Hematopoietic multipotent progenitor cell treated with erythropoietin and hydrocortisone succinate and interleukin-3 and kit ligand, for 8 days (in vitro differentiated cells): ENCODE results near the gene SCAP.
"Not testable (repeated sequence)": the region's sequence is repeated elsewhere in the genome, so short reads cannot be mapped to it uniquely, and the experiment has no call there.

Experiments
- DNase-seq: peaks from one replicate; pipeline ENCODE4 v3.0.0-alpha.2; 2015

The SCAP gene

DNA sequence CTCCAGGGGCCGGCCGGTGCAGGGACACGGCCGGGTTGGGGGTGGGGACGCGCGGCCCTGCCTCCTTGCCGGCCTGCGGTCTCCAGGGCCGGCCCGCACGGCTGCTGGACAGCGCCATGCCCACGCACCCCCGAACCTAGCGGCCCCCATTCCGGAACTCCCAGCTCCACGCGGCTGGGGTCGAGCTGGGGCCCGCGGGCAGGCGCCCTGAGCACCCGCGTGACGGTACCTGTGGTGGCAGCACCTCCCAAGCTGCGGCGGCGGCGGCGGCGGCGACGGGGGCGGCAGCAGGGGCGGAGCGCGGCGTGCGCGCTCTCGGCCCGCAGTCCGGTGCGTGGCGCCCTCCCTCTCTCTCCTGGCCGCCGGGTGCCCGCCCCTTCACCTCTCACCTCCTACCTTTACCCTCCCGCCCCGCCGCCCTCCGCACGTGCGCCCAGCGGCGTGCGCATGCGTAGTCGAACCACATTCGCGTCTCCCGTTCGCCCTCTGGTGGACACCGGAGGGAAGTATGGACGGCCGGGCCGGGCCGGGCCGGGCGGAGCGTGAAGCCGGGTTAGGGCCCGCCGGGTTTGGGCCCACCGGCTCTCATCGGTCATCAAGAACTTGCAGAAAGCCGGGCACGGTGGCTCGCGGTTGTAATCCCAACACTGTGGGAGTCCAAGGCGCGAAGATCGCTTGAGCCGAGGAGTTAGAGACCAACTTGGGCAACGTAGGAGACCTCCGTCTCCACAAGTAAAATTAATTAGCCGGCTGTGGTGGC lies at the start of gene SCAP:
TSS of gene SCAP (minus strand) at position 372 of the 760 bp plus-strand sequence. CDS start 32,948 bp downstream, outside the sequence.
- peak; percentile 91 for DNase-seq

DNA sequence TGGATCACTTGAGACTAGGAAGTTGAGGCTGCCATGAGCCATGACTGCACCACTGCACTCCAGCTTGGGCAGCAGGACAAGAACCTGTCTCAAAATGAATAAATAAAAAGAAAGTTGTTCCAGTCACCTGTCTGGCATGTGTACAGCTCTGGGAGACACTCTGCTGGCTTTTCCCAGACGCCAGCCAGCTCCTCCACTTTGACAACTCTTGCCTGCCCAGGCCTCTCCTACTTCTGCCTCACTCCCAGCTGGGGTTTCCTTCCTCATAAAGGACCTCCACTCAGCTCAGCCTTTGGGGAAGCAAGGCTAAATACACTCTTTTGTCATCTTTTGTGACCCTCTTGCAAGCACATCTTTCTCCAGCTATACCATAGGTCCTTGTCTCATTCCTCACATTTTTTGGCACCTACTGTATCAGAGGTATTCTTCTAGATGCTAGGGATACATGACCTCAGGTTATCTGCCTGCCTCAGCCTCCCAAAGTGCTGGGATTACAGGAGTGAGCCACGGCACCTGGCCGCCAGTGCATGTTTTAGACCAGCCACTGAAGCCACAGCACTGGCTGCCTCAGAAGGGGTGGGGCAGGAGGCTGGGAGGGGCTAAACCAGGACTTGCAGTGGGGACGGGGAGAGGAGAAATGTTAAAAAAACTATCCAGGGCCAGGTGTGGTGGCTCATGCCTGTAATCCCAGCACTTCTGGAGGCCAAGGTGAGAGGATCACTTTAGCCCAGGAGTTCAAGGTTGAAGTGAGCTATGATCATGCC lies 47.8 kb upstream of the SCAP start:
- no peak for DNase-seq

DNA sequence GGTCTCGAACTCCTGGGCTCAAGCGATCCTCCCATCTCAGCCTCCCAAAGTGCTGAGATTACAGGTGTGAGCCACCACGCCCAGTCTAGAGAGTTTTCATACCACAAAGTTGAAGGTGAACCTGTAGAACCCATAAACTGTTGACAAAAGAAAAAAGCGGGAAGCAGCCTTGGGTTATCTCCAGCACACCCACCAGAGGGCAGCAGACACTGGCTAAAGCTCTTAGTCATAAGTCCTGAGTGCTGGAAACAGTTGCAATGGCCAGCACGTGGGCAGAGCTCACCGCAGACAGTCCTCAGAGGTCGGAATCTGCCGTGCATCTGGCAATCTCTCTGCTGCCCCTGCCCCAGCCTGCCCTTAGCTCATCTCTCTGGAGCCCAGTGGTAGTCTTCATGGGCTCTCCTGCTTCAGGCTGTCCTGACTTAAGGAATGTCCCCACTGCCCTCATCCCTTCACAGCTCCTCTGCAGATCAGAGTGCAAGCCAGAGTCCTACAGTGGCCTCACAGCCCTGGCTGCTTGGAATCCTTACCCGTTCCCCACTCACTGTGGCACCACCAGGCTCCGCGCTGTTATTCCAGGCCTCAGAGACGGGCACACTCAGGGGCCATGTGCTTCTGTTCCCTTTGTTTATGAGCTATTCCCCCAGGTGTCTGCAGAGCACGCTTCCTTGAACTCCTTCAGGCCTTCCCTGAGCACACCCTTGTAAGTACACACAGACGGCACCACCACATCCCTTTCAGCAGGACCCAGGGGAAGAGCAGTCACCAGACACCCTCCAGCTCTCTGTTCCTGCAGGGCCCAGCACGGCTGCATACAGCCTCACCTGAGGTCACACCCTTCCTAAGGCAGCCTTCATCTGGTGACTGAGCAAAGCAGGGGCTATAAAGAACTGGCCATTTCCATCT lies 46.6 kb upstream of the SCAP start:
- peak; percentile 93 for DNase-seq

DNA sequence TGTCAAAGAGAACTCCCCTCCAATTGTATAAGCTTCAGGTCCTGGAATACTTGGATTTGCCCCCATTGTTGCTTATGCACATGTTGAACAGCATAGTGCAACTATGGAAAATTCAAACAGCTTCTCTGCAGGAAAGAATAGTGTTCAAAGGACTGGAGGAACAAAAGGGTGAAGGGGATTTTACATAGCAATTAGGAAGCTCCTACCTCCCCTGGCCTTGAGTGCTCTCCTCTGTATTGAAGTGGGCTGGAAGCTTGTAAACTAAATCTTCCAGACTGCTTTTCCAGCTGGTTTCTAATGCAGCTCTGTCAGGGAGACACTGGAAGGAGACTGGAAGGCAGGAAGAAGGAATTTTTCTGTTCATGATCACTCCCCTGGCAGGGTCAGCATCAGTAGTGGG lies 45.0 kb upstream of the SCAP start:
- DNase-seq, result no peak

DNA sequence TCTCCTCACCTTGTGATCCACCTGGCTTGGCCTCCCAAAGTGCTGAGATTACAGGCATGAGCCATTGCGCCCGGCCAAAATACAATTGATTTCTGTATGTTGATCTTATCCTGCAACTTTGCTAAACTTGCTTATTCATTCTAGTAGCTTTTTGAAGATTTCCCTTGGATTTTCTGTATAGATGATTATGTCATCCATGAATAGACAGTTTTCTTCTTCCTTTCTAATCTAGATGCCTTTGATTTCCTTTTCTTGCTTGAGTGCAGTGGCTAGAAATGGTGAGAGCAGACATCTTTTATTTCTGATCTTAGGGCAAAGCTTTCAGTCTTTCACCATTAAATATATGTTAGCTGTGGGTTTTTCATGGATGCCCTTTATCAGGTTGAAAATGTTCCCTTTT lies 42.2 kb upstream of the SCAP start:
- no peak for DNase-seq

DNA sequence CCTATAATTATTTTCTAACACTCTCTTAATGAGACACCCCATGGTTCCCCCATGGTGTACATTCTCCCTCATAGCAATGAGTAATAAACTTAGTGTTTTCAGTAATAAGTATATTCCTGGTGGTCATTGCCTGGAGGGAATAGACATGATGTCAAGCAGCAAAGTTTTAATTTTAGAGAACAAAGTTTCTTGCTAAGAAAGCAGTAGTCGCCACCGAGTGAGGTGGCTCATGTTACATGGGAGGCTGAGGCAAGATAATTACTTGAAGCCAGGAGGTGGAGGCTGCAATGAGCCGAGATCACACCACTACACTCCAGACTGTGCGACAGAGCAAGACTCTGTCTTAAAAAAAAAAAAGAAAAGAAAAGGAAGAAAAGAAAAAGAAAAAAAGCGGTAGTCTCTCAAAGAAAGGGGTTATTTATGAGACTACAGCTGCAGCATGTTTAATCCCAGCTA lies 40.2 kb upstream of the SCAP start:
- DNase-seq, result no peak

DNA sequence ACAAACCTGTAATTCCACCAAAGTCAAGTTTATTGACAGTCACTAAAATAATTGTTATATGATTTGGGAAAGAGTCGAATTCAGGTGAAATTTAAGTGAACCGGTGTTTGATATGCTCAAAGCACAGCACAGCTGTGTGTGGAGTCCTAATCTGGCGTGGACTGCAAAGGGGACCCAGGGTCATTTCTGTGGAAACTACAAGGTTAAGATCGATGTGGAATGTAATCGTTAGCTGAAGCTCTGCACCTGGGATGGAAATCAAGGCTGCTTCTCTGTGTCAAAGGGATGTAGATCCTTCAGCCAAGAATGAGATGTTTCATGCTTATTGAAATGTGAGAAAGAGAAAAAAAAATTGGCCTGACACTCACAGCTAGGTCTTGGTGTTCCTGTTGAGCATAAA lies 39.4 kb upstream of the SCAP start:
- DNase-seq, result no peak

DNA sequence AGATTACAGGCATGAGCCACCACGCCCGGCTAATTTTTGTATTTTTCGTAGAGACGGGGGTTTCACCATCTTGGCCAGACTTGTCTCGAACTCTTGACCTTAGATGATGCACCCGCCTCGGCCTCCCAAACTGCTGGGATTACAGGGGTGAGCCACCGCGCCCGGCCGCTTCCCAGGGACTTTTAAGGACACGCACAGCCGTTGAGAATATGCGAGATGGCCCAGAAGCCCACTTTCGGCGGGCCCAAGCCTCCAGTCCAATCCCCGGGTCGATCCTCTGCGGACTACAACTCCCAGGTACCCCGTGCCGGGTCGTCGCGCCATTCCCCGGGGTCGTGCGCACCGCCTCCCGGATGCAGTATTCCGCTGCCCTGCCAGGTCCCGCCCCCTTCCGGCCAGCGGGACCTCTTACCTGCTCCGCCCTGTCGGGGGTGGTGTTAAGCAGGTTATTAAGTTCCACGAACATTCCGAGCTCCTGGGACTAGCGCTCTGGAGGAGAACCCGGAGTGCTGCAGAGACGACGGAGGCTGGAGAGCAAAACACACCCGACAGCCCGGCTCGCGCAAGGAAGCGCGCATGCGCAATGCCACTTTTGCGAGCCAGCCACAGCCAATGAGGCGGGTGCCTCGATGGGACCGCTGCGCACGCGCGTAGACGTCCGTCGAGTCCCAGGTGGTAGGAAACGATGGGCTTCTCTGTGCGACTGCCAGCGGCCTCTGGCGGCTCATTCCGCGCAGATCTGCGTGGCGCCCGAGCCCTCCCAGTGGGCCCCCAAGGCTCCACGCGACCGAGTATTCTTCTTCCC lies 37.6 kb upstream of the SCAP start, which contains the start of gene ELP6:
TSS of gene ELP6 (minus strand) at position 588 of the 805 bp plus-strand sequence. CDS start at position 466, 122 bp downstream.
- DNase-seq, result peak; percentile 96

DNA sequence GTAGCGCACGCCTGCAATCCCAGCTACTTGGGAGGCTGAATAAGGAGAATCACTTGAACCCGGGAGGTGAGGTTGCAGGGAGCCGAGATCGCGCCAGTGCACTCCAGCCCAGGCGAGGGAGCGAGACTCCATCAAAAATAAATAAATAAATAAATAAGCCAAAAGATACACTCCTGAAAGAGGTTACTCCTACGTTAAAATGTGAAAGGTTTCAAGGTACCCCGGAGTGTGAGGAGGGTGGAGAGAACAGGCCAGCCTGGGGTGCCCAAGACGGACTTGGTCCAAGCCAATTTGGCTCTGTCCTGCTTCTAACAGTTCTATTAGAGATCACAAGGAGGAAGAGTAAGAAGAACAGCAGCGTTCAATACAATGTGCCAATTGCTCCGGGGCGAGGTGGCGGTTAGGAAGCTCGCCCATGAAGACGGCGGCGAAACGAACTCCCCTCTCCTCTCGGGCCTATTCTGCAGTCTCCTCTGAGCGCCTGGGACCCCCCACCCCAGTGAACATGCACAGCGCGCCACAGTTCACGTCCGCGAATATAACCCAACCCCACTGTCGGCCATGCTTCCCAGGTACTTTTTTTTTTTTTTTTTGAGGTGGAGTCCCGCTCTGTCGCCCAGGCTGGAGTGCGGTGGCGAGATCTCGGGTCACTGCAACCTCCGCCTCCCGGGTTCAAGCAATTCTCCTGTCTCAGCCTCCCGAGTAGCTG lies 36.8 kb upstream of the SCAP start:
- DNase-seq, result peak; percentile 43

DNA sequence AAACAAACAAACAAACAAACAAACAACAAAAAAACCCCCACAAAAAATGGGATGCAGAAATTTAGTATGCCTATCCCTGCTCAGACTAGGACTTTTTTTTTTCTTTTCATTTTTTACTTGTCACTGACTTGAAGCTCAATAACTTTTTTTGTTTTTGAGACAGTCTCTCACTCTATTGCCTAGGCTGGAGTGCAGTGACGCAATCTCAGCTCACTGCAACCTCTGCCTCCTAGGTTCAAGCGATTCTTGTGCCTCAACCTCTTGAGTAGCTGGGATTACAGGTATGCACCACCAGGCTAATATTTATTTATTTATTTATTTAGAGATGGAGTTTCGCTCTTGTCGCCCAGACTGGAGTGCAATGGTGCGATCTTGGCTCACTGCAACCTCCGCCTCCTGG lies 29.5 kb upstream of the SCAP start:
- DNase-seq, result not testable (repeated sequence)

DNA sequence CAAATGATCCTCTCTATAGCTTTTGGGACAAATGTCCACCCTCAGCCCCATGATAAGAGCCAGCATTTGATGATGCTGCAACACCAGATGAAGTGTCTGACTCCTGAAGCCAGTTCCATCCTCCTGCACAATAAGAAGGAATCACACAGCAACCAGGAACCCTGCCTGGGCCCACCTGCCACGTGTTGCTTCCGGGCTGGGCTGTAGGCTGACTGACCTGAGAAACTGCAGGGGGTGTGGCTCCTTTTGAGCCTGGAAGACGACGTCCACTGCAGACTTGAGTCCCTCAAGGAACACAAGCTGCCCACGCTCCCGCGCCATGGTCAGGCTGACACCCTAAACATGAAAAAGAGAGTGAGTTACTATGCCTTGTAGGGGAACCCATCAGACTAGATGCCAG lies 28.4 kb upstream of the SCAP start:
- DNase-seq, result no peak

DNA sequence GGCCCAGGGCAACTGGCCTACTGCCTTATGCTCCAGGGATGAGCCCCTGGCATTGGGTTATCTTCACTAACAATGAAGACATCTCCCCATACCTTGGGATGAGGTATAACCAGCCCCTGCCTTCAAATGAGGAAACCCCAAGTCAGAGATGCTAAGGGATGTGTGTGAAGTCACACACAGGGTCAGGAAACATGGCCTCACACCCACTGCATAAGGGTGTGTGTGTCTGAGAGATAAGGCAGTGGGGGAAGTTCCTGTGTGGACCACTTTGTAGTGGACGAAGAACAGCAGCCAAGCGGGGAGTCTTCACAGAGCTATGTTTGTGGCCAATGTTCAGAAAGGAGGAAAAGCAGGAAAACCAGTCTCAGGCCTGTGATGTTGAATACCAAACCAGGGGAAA lies 27.3 kb upstream of the SCAP start:
- DNase-seq, result peak; percentile 82

DNA sequence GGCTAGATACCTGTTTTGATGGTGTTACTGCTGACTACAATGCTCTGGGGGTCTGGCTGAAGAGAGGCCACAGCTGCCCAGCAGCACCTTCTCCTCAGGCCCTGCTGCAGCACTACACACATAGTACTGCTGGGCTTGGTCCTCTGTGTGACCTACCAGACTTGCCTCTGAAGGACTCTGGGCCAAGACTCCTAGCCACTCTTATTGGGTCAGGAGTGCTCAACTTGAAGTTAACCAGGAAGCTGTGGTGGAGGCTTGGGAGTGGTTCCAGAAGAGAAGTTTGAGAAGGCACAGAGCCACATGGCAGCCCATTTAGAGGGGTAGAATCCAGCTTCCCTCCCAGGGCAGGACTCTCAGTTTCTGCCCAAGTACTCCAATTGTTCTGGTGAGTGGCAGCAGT lies 21.2 kb upstream of the SCAP start:
- no peak for DNase-seq

DNA sequence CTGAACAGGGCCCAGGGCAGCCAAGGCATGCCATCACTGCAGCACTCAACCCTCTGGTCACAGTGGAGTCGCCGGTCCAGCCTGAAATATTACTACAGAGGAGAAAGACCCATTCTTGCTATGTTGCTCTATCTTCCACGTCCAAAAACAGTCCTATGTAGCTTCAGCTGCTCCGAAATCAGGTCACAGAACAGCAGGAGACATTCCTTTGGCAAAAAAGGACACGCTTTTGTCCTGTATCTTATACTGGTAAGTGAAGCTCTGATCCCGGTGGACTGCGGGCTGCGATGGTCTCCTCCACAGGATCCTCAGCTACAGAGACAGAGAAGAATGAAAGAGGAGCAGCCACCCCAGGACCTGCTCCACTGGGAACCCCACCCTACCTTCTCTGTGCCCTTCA lies 20.1 kb upstream of the SCAP start:
- no peak for DNase-seq

DNA sequence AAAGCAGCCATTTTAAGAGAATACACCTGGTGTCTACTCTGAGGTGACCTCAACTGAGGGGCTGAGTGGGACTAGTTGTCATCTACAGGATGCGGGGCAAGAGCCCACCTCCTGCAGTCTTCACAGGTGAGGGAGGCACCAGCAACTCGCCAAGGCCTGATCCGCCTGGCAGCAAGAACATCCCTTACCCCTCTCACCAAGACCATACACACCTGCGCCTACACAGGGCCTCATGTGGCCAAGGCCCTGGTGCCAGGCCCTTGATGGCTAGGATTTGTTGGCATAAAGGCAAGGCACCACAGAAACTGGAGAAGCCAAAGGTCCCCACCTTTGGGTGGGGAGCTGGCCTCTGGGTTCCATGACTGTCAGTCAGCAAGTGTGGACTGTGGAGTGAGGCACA lies 19.4 kb upstream of the SCAP start:
- DNase-seq, result no peak

DNA sequence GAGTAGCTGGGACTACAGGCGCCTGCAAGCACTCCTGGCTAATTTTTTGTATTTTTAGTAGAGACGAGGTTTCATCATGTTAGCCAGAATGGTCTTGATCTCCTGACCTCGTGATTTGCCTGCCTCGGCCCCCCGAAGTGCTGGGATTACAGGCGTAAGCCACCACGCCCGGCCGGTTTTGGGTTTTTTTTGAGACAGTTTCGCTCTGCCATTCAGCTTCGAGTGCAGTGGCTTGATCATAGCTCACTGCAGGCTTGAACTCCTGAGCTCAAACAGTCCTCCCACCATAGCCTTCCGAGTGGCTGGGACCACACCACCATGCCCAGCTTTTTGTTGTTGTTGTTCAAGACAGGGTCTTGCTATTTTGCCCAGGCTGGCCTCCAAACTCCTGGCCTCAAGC lies 16.0 kb upstream of the SCAP start:
- no peak for DNase-seq

DNA sequence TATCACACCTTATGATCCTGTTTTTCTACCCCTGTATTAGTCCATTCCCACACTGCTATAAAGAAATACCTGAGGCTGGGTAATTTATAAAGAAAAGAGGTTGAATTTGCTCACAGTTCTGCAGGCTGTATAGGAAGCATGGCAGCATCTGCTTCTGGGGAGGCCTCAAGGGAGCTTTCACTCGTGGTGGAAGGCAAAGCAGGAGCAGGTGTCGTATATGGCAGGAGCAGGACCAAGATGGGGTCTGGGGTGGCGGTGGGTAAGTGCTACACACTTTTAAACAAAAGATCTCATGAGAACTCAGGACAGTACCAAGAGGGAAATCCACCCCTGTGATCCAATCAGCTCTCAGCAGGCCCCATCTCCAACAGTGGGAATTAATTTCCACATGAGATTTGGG lies 15.4 kb upstream of the SCAP start:
- DNase-seq, result no peak

DNA sequence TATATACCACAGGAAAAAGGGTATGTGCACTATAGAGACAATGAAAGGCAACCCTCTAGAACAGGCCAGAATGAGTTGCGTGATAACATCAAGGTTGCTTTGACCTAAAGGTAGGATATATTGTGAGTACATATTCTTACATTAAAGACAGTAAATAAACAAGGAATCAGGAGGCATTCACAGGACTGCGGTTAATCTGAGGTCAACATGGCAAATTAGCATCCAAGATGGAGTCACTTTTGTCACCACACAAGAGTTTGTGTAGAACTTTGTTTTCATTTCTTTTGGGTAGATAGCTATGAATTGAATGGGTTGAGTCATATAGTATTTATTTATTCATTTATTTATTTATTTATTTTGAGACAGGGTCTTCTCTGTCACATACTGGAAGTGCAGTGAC lies 11.5 kb upstream of the SCAP start:
- DNase-seq, result no peak

DNA sequence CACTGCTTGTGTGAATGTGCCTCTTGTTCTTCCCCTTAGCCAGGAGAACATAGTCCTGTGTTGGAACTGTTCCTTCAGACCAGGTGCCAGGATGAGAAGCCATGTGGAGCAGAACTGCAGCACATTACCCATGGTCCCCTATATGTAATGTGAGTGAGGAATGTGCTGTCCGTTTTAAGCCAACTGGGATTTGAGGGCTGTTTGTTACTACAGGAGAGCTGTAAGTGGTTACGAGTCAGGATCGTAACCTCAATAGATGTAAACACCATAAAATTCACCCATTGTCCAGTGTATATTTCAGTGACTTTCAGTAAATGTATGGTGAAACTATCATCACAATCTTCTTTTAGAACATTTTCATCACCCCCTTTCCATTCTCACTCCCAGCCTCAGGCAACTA lies 10.1 kb upstream of the SCAP start:
- DNase-seq, result no peak

DNA sequence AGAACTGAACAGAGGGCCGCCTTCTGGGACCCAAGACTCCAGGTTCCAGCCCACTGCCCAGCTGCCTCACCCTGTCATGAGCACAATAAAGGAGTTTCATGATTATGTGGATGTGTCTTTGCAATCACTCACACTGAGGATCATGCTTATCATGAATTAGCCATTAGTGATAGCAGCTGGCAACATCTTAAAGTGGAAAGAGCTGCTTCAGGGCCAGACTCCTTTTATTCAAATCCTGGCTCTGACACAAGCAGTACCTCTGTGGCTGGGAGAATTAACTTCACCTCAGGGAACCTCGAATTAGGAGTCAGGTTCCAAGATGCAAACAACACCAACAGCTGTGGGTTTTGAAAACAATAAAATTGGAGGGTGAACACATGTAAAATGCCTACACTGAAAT lies 6.6 kb upstream of the SCAP start:
- peak; percentile 43 for DNase-seq

DNA sequence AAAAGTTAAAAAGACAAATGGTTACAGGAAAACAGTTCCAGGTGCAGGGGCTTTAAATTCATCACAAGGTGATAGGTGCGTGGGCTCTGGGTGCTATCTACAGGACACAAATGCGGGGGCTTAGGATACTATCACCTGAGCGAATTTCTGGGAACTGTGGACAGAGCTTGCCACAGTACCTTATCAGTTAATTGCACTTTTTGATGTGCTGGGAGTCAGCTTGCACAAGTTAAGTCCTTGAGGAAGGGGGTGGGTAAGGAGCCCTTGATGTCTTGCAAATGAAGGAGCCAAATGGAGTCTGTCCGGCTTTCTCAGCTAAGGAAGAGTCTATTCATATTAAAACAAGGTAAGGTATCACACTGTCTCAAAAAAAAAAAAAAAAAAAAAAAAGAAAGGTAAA lies 6.0 kb upstream of the SCAP start:
- DNase-seq, result peak; percentile 64

DNA sequence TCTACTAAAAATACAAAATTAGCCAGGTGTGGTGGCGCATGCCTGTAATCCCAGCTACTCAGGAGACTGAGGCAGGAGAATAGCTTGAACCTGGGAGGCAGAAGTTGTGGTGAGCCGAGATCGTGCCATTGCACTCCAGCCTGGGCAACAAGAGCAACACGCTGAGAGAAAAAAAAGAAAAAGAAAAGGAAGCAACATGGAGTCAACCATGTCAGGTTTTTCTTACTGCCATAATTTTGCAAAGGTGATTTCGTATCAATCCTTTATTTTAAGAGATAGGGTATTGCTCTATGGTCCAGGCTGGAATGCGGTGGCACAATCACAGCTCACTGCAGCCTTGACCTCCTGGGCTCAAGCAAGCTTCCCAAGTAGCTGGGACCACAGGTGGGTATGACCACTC lies 4.5 kb upstream of the SCAP start:
- DNase-seq, result not testable (repeated sequence)
